Posterior vena cava (tissue), 2 donors: ENCODE data around the gene CDCP1. TPM values are rescaled to one million over a fixed set of nuclear protein-coding genes. Genes with fewer than 3 reads are reported as not detected.

ENCODE experiments used
- DNase-seq: peaks from one replicate; pipeline ENCODE4 v3.0.0-alpha.2; 2020; ENCODE audit warnings: low spot score
- intact Hi-C, 2 donors: fragments of 100-400 bp; cut with DNase I; formaldehyde crosslinking; loops; one replicate each; pipeline versions ENCODE4 v1.14.1 to v1.14.2; 2022 to 2023
- total RNA-seq, 2 donors: library from RNA; stranded (reverse); fragmentation: NEBNext Ultra II Directional; extraction: Animal tissue kit (Norgen Biotek cat#: 25700); gene quantifications; one replicate each; pipeline ENCODE4 v1.2.1, GENCODE V29; 2021
- donor health status: DM: yes; HTN: yes; CAD: no.
- donor health status: DM: yes; HTN: yes; CAD: no.

The CDCP1 gene
- total RNA-seq, 2 donors from 2014 or later = 3.9 to 4.8 TPM

- intact Hi-C loops = loop anchor here in 1 of 2 donors (5.0 kb wide), 1 partner anchor 961 kb away; no protein-coding TSS in a partner anchor
- no peak for DNase-seq
These were observed 23.1 kb downstream of the CDCP1 start for GRCh38 chr3:45123030-45123429.

- no peak for DNase-seq
- intact Hi-C loops = loop anchor here in 1 of 2 donors (5.0 kb wide), 1 partner anchor 958 kb away; no protein-coding TSS in a partner anchor
These were observed 25.6 kb downstream of the CDCP1 start for GRCh38 chr3:45120359-45121158.

- intact Hi-C loops = loop anchor here in 1 of 2 donors (5.0 kb wide), 1 partner anchor 958 kb away; no protein-coding TSS in a partner anchor
- no peak for DNase-seq
These were observed 26.3 kb downstream of the CDCP1 start for GRCh38 chr3:45119824-45120358.

GRCh38 chr3:45119376-45119775 lies 26.8 kb downstream of the CDCP1 start:
- no peak for DNase-seq
- intact Hi-C loops = no loop called here

- intact Hi-C loops = no loop called here
- no peak for DNase-seq
These were observed 27.5 kb downstream of the CDCP1 start for GRCh38 chr3:45118615-45119071.

GRCh38 chr3:45116350-45116749 lies 29.8 kb downstream of the CDCP1 start:
- intact Hi-C loops = no loop called here
- no peak for DNase-seq

GRCh38 chr3:45113625-45114050 lies 32.5 kb downstream of the CDCP1 start:
- intact Hi-C loops = no loop called here
- no peak for DNase-seq

- no peak for DNase-seq
- intact Hi-C loops = no loop called here
These were observed 33.2 kb downstream of the CDCP1 start for GRCh38 chr3:45112939-45113338.

GRCh38 chr3:45110509-45110833 lies 35.7 kb downstream of the CDCP1 start:
- DNase-seq = no peak
- intact Hi-C loops = no loop called here

- intact Hi-C loops = no loop called here
- no peak for DNase-seq
These were observed 36.2 kb downstream of the CDCP1 start for GRCh38 chr3:45109771-45110508.

GRCh38 chr3:45106874-45107273 lies 39.3 kb downstream of the CDCP1 start:
- intact Hi-C loops = no loop called here
- no peak for DNase-seq

GRCh38 chr3:45105855-45106671 lies 40.1 kb downstream of the CDCP1 start:
- intact Hi-C loops = no loop called here
- no peak for DNase-seq

- intact Hi-C loops = no loop called here
- no peak for DNase-seq
These were observed 41.2 kb downstream of the CDCP1 start for GRCh38 chr3:45104715-45105711.

GRCh38 chr3:45103753-45104714 lies 42.1 kb downstream of the CDCP1 start:
- intact Hi-C loops = no loop called here
- DNase-seq = no peak

- intact Hi-C loops = no loop called here
- DNase-seq = no peak
These were observed 42.8 kb downstream of the CDCP1 start for GRCh38 chr3:45103334-45103733.

- intact Hi-C loops = no loop called here
- DNase-seq = no peak
These were observed 45.2 kb downstream of the CDCP1 start for GRCh38 chr3:45100981-45101407.

- DNase-seq = no peak
- intact Hi-C loops = no loop called here
These were observed 47.9 kb downstream of the CDCP1 start for GRCh38 chr3:45098310-45098709.
